Neuronal stem cell (in vitro differentiated cells): ENCODE data around the gene CBFA2T2.
"Not testable (repeated sequence)": the region's sequence is repeated elsewhere in the genome, so short reads cannot be mapped to it uniquely, and the experiment has no call there.

Experiments used
- DNase-seq: peaks from one replicate; pipeline ENCODE4 v3.0.0-alpha.2; 2013; ENCODE audit warnings: low spot score
- H2AFZ ChIP-seq: one replicate; pipeline ENCODE4 v1.6.1; 2013; ENCODE audit warnings: mild to moderate bottlenecking, low read length, inconsistent platforms
- H2AK5ac ChIP-seq: 2 replicates; pipeline ENCODE4 v1.6.1; 2013; ENCODE audit warnings: low read depth, mild to moderate bottlenecking, inconsistent platforms, low read length, moderate library complexity, mixed read lengths
- H2BK120ac ChIP-seq: 2 replicates; pipeline ENCODE4 v1.6.1; 2013; ENCODE audit warnings: low read depth, mild to moderate bottlenecking, inconsistent platforms, low read length, moderate library complexity, mixed read lengths
- H2BK12ac ChIP-seq: one replicate; pipeline ENCODE4 v1.6.1; 2013; ENCODE audit warnings: low read length, inconsistent platforms
- H2BK15ac ChIP-seq: 2 replicates; pipeline ENCODE4 v1.6.1; 2013; ENCODE audit warnings: mild to moderate bottlenecking, low read length, inconsistent platforms, mixed read lengths
- H2BK5ac ChIP-seq: one replicate; pipeline ENCODE4 v1.6.1; 2013; ENCODE audit warnings: inconsistent platforms, mild to moderate bottlenecking, low read length, moderate library complexity
- H3K14ac ChIP-seq: one replicate; pipeline ENCODE4 v1.6.1; 2013; ENCODE audit warnings: low read length, inconsistent platforms
- H3K18ac ChIP-seq: 2 replicates; pipeline ENCODE4 v1.6.1; 2013; ENCODE audit warnings: low read length, inconsistent platforms
- H3K23ac ChIP-seq: 2 replicates; pipeline ENCODE4 v1.6.1; 2013; ENCODE audit warnings: low read depth, mild to moderate bottlenecking, mixed read lengths, low read length, inconsistent platforms; ENCODE audit not compliant: poor library complexity
- H3K27ac ChIP-seq: replicated peaks from 3 replicates; pipeline ENCODE4 v1.5.1; 2013; ENCODE audit warnings: low read length, inconsistent platforms
- H3K27me3 ChIP-seq, 3 experiments: 2 replicates each; pipeline ENCODE4 v1.6.1; 2013; ENCODE audit warnings: low read length in 3 of 3, mild to moderate bottlenecking in 2 of 3, inconsistent platforms in 1 of 3, low read depth in 1 of 3, mixed read lengths in 1 of 3, moderate library complexity in 1 of 3; ENCODE audit not compliant: control insufficient read depth in 3 of 3, insufficient read depth in 3 of 3
- H3K36me3 ChIP-seq, 2 donors: replicated peaks in 1 of 2; 2 replicates each; pipeline ENCODE4 v1.6.1; 2013; ENCODE audit warnings: low read length in 2 of 2; ENCODE audit not compliant: control insufficient read depth in 2 of 2, insufficient read depth in 2 of 2
- H3K4ac ChIP-seq: 2 replicates; pipeline ENCODE4 v1.6.1; 2013; ENCODE audit warnings: inconsistent platforms, mild to moderate bottlenecking, low read length, moderate library complexity
- H3K4me1 ChIP-seq, 2 donors: 1 replicate in 1 of 2; 2 replicates in 1 of 2; pipeline ENCODE4 v1.6.1; 2013; ENCODE audit warnings: low read length in 2 of 2, low read depth in 1 of 2; ENCODE audit not compliant: control insufficient read depth in 2 of 2, insufficient read depth in 1 of 2
- H3K4me2 ChIP-seq: one replicate; pipeline ENCODE4 v1.6.1; 2013; ENCODE audit warnings: mild to moderate bottlenecking, low read length, inconsistent platforms; ENCODE audit not compliant: insufficient read depth, poor library complexity, severe bottlenecking
- H3K4me3 ChIP-seq, 2 donors: 2 replicates each; pipeline ENCODE4 v1.5.1; 2013; ENCODE audit warnings: low read length in 2 of 2, mild to moderate bottlenecking in 2 of 2, inconsistent platforms in 1 of 2, moderate library complexity in 1 of 2
- H3K79me1 ChIP-seq: one replicate; pipeline ENCODE4 v1.6.1; 2013; ENCODE audit warnings: low read depth, mild to moderate bottlenecking, inconsistent platforms, low read length, moderate library complexity
- H3K9ac ChIP-seq: one replicate; pipeline ENCODE4 v1.6.1; 2013; ENCODE audit warnings: mild to moderate bottlenecking, low read depth, low read length, inconsistent platforms; ENCODE audit not compliant: poor library complexity
- H3K9me3 ChIP-seq, 2 donors: replicated peaks in 1 of 2; 2 replicates each; pipeline versions ENCODE3 to v1.6.1; 2013; ENCODE audit warnings: low read length in 2 of 2, mild to moderate bottlenecking in 2 of 2, inconsistent platforms in 1 of 2, low read depth in 1 of 2, mixed read lengths in 1 of 2, moderate library complexity in 1 of 2; ENCODE audit not compliant: control insufficient read depth in 2 of 2, insufficient read depth in 1 of 2
- H4K8ac ChIP-seq: one replicate; pipeline ENCODE4 v1.6.1; 2013; ENCODE audit warnings: low read depth, mild to moderate bottlenecking, inconsistent platforms, low read length, moderate library complexity
- H4K91ac ChIP-seq: one replicate; pipeline ENCODE4 v1.6.1; 2013; ENCODE audit warnings: low read length, low read depth, mild to moderate bottlenecking, inconsistent platforms; ENCODE audit not compliant: poor library complexity
- WGBS, 2 donors: extraction: QIAGEN DNeasy Blood & Tissue Kit; methylation state at CpG; one replicate each; pipeline ENCODE4 v1.1.7; 2013; ENCODE audit warnings: missing lambda C conversion rate in 2 of 2, mixed read lengths in 1 of 2; ENCODE audit not compliant: insufficient read length in 2 of 2, insufficient replicate concordance in 1 of 2; ENCODE audit errors: extremely low coverage in 2 of 2; 5-methylcytosine and 5-hydroxymethylcytosine counted together

Gene CBFA2T2

DNA sequence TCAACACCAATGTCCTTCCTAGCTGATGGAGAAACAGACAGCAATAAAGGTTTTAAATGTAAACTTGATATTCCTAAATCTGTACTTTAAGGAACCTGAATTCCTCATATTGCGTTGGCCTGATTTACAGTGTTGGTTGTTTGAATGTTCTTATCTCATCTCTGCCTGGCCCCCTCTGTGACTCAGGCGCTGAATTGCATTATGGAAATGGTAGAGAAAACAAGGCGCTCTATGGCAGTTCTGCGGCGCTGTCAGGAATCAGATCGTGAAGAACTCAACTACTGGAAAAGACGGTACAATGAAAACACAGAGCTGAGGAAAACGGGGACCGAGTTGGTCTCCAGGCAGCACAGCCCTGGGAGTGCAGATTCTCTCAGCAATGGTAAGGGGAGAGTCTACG is 139.6 kb downstream of the CBFA2T2 start:
- H2BK120ac ChIP-seq = no peak overlapping the region
- no peak overlapping the region for H3K4ac ChIP-seq
- H2AK5ac ChIP-seq = no peak overlapping the region
- no peak overlapping the region for H2BK12ac ChIP-seq
- no peak overlapping the region for H3K27ac ChIP-seq
- H3K4me3 ChIP-seq = no peak overlapping the region
- no peak overlapping the region for H2BK5ac ChIP-seq
- H2BK15ac ChIP-seq = no peak overlapping the region
- no peaks in the 10 kb centered on the region for H3K4me1 ChIP-seq
- H3K36me3 ChIP-seq = peaks cover 17 to 82% of the 10 kb centered on the region in 2 donors
- no peak for DNase-seq
- no peak overlapping the region for H2AFZ ChIP-seq
- no peak overlapping the region for H3K18ac ChIP-seq
- H3K4me2 ChIP-seq = no peak overlapping the region
- H3K27me3 ChIP-seq = no peaks in the 10 kb centered on the region
- no peak overlapping the region for H4K91ac ChIP-seq
- no peak overlapping the region for H3K9ac ChIP-seq
- peaks cover 2% of the 10 kb centered on the region for H3K79me1 ChIP-seq
- H4K8ac ChIP-seq = no peak overlapping the region
- H3K9me3 ChIP-seq = no peaks in the 10 kb centered on the region
- H3K14ac ChIP-seq = no peak overlapping the region
- no CpG with 5 or more reads among the region's 10 CpGs for WGBS, 2 donors
- no peak overlapping the region for H3K23ac ChIP-seq

DNA sequence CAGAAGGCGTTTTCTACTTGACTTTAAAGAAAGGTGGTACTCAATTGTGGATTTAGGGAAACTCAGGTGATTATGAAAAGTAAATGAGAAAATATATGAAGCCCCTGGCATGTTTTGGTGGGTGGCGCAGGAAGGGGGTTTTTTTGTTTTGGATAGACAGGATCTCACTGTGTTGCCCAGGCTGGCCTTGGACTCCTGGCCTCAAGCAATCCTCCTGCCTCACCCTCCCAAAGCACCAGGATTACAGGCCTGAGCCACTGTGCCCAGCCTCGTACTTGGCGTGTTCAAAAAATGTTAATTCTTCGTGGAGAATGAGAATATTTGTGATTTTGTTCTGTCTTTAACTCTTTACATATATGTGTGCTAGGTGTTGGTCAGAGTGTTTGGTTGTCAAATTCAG is 140.1 kb downstream of the CBFA2T2 start:
- no peak overlapping the region for H2BK12ac ChIP-seq
- H3K36me3 ChIP-seq = peaks cover 14 to 79% of the 10 kb centered on the region in 2 donors
- H3K18ac ChIP-seq = no peak overlapping the region
- H3K4me3 ChIP-seq = no peak overlapping the region
- no peak overlapping the region for H3K9ac ChIP-seq
- H2BK120ac ChIP-seq = no peak overlapping the region
- no peak overlapping the region for H3K27ac ChIP-seq
- no peaks in the 10 kb centered on the region for H3K4me1 ChIP-seq
- no peak overlapping the region for H2AK5ac ChIP-seq
- DNase-seq = no peak
- no peak overlapping the region for H2AFZ ChIP-seq
- H4K8ac ChIP-seq = no peak overlapping the region
- no peak overlapping the region for H3K4me2 ChIP-seq
- WGBS, 2 donors = no CpG with 5 or more reads among the region's 5 CpGs
- no peak overlapping the region for H2BK15ac ChIP-seq
- no peak overlapping the region for H2BK5ac ChIP-seq
- H3K79me1 ChIP-seq = peaks cover 2% of the 10 kb centered on the region
- no peak overlapping the region for H3K23ac ChIP-seq
- no peak overlapping the region for H3K14ac ChIP-seq
- no peak overlapping the region for H4K91ac ChIP-seq
- no peak overlapping the region for H3K4ac ChIP-seq
- H3K27me3 ChIP-seq = no peaks in the 10 kb centered on the region
- H3K9me3 ChIP-seq = no peaks in the 10 kb centered on the region

DNA sequence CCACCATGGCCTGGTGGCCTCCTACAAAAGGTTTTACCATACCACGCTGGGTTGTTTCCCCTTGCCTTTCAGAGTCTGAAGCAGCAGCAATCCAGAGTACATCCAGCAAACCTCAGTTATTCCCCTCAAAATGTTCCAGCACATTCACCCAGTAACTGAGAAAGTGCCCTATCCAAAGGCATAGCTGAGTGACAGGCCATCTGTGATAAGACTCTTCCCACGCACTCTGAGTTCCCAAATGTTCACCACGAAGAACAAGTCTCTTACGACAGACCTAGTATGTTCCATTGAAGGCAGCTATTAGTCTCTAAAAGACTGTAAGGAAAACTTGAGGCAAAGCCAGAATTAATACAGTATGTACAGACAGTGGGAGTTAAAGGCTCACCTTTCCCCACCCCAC is 140.6 kb downstream of the CBFA2T2 start:
- H3K36me3 ChIP-seq = peaks cover 11 to 78% of the 10 kb centered on the region in 2 donors
- no peak overlapping the region for H4K91ac ChIP-seq
- no peaks in the 10 kb centered on the region for H3K27me3 ChIP-seq
- no peaks in the 10 kb centered on the region for H3K4me1 ChIP-seq
- no peak overlapping the region for H2BK12ac ChIP-seq
- H3K18ac ChIP-seq = no peak overlapping the region
- no peak overlapping the region for H2AK5ac ChIP-seq
- H3K4me3 ChIP-seq = no peak overlapping the region
- no peak for DNase-seq
- no peak overlapping the region for H3K14ac ChIP-seq
- no CpG with 5 or more reads among the region's 4 CpGs for WGBS, 2 donors
- no peak overlapping the region for H3K23ac ChIP-seq
- H2AFZ ChIP-seq = no peak overlapping the region
- no peak overlapping the region for H3K27ac ChIP-seq
- no peak overlapping the region for H3K4me2 ChIP-seq
- H2BK15ac ChIP-seq = no peak overlapping the region
- H3K4ac ChIP-seq = no peak overlapping the region
- no peaks in the 10 kb centered on the region for H3K9me3 ChIP-seq
- no peak overlapping the region for H3K9ac ChIP-seq
- no peak overlapping the region for H2BK120ac ChIP-seq
- H4K8ac ChIP-seq = no peak overlapping the region
- no peak overlapping the region for H2BK5ac ChIP-seq
- peaks cover 2% of the 10 kb centered on the region for H3K79me1 ChIP-seq

DNA sequence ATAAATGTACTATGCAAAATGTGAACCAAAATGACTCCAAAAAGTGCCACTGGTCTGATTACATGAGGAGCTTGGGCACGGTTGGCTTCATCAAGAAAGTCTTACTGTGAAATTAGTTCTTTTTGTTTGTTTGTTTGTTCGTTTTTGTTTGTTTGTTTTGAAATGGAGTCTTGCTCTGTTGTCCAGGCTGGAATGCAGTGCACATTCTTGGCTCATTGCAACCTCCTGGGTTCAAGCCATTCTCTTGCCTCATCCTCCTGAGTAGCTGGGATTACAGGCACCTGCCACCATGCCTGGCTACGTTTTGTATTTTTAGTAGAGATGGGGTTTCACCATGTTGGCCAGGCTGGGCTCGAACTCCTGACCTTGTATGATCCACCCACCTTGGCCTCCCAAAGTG is 142.0 kb downstream of the CBFA2T2 start:
- not testable (repeated sequence) for H2AK5ac ChIP-seq, H3K9ac ChIP-seq, H3K18ac ChIP-seq, H4K91ac ChIP-seq, H2BK120ac ChIP-seq, H3K27me3 ChIP-seq, H2BK15ac ChIP-seq, H2AFZ ChIP-seq, H2BK5ac ChIP-seq, H3K4me1 ChIP-seq, H3K27ac ChIP-seq, H3K4ac ChIP-seq, H3K4me2 ChIP-seq, H3K79me1 ChIP-seq, H2BK12ac ChIP-seq, H3K23ac ChIP-seq, H3K9me3 ChIP-seq, H4K8ac ChIP-seq, DNase-seq, H3K4me3 ChIP-seq, H3K14ac ChIP-seq
- WGBS, 2 donors = no CpG with 5 or more reads among the region's 4 CpGs
- peaks cover 13 to 76% of the 10 kb centered on the region in 2 donors for H3K36me3 ChIP-seq
